ENCODE data around the gene PLTP. TPM values are rescaled to one million over a fixed set of nuclear protein-coding genes. Genes with fewer than 3 reads are reported as not detected.

The PLTP gene
- total and polyA plus RNA-seq, 2 experiments from 2014 or later = 22.6 to 25.7 TPM

DNA sequence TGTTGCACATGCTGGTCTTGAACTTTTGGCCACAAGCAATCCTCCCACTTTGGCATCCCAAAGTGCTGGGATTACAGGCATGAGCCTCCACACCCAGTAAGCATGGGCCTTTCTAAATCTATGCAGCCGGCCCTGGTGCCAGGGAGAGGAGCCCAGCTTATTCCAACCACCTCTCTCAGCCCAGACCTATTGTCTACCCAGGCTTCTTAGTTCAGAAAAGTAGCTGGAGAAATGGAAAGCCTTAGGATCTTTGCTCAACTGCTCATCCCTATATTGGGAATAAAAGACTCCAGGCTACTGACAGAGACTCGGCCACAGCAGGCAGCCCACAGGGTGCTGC is 14.7 kb upstream of the PLTP start:
- no peaks in the 10 kb centered on the region; the same call in none of the 2 replicates for H3K4me1 ChIP-seq (ENCODE audit: insufficient read depth)
- H4K20me1 ChIP-seq (ENCODE audit: insufficient read depth) = no peaks in the 10 kb centered on the region
- WGBS, 2 experiments (ENCODE audit: low coverage in 1 of 2, low lambda C conversion rate in 2 of 2, missing lambda C conversion rate in 2 of 2) = 27 to 38% methylated on average over 2 of the region's 2 CpGs
- H3K27me3 ChIP-seq (replicated peaks; ENCODE audit: insufficient read depth) = no peaks in the 10 kb centered on the region
- no peak overlapping the region for H3K4me2 ChIP-seq (ENCODE audit: unreplicated experiment)
- H3K27ac ChIP-seq = no peak overlapping the region
- peaks cover 10% of the 10 kb centered on the region; the same call in 1 of the 2 replicates for H3F3A ChIP-seq (ENCODE audit: insufficient read depth)
- no peaks in the 10 kb centered on the region for H3K9me3 ChIP-seq (ENCODE audit: low read depth)
- no peak overlapping the region for H2AFZ ChIP-seq
- H3K9me2 ChIP-seq (ENCODE audit: insufficient read depth) = no peaks in the 10 kb centered on the region
- in situ Hi-C loops (cut with MboI) = no loop called here
- no peak for DNase-seq
- H3K36me3 ChIP-seq (ENCODE audit: low read depth) = no peaks in the 10 kb centered on the region
- no peak overlapping the region for H3K4me3 ChIP-seq
- TF ChIP-seq EZH2 (IDR thresholded peaks at IDR 0.05; ENCODE audit: insufficient read depth, poor library complexity, severe bottlenecking) (no peak), EZH2phosphoT487 (IDR thresholded peaks at IDR 0.05; ENCODE audit: insufficient read depth, low read depth) (no peak)
- H3K79me2 ChIP-seq (ENCODE audit: insufficient read depth) = 0 out of 2 replicates have a peak, but pooled peaks cover 4% of the 10 kb centered on the region
- H3K9ac ChIP-seq = no peak overlapping the region

DNA sequence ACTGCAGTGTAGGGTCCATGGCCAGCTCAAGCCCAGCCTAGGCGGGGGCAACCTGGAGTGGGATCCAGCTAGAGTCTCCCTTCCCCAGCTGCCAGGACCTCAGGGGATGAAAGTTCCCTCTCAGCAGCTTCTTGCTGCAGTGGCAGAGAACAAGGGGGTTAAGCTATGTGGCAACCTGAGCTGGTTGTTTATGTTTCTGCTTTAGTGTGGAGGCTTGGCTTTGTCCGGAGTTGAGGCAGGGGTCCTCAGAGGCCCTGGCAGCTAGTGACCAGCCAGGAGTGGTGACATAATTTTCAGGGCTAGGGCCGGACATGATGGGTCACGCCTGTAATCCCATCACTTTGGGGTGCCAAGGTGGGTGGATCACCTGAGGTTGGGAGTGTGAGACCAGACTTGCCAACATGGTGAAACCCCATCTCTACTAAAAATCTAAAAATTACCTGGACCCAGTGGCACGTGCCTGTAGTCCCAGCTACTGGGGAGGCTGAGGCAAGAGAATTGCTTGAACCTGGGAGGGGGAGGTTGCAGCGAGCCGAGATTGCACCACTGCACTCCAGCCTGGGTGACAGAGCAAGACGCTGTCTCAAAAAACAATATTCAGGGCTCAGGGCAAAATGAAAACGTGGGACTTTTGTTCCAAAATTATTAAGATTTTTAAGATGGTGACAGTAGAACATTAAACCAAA is 14.0 kb upstream of the PLTP start:
- DNase-seq = no peak
- Histone ChIP-seq H3K27me3 (replicated peaks; ENCODE audit: insufficient read depth) (no peaks in the 10 kb centered on the region), H2AFZ (no peak overlapping the region), H3K9ac (no peak overlapping the region), H4K20me1 (ENCODE audit: insufficient read depth) (no peaks in the 10 kb centered on the region), H3F3A (ENCODE audit: insufficient read depth) (peaks cover 10% of the 10 kb centered on the region; the same call in 1 of the 2 replicates), H3K27ac (no peak overlapping the region), H3K9me3 (ENCODE audit: low read depth) (no peaks in the 10 kb centered on the region), H3K36me3 (ENCODE audit: low read depth) (no peaks in the 10 kb centered on the region), H3K4me3 (no peak overlapping the region), H3K9me2 (ENCODE audit: insufficient read depth) (no peaks in the 10 kb centered on the region), H3K4me2 (ENCODE audit: unreplicated experiment) (no peak overlapping the region), H3K79me2 (ENCODE audit: insufficient read depth) (no peaks in the 10 kb centered on the region), H3K4me1 (ENCODE audit: insufficient read depth) (no peaks in the 10 kb centered on the region; the same call in none of the 2 replicates)
- in situ Hi-C loops (cut with MboI) = no loop called here
- 61 to 63% methylated on average over 9 of the region's 9 CpGs for WGBS, 2 experiments (ENCODE audit: low coverage in 1 of 2, low lambda C conversion rate in 2 of 2, missing lambda C conversion rate in 2 of 2)
- TF ChIP-seq EZH2phosphoT487 (IDR thresholded peaks at IDR 0.05; ENCODE audit: insufficient read depth, low read depth) (no peak), EZH2 (IDR thresholded peaks at IDR 0.05; ENCODE audit: insufficient read depth, poor library complexity, severe bottlenecking) (no peak)

DNA sequence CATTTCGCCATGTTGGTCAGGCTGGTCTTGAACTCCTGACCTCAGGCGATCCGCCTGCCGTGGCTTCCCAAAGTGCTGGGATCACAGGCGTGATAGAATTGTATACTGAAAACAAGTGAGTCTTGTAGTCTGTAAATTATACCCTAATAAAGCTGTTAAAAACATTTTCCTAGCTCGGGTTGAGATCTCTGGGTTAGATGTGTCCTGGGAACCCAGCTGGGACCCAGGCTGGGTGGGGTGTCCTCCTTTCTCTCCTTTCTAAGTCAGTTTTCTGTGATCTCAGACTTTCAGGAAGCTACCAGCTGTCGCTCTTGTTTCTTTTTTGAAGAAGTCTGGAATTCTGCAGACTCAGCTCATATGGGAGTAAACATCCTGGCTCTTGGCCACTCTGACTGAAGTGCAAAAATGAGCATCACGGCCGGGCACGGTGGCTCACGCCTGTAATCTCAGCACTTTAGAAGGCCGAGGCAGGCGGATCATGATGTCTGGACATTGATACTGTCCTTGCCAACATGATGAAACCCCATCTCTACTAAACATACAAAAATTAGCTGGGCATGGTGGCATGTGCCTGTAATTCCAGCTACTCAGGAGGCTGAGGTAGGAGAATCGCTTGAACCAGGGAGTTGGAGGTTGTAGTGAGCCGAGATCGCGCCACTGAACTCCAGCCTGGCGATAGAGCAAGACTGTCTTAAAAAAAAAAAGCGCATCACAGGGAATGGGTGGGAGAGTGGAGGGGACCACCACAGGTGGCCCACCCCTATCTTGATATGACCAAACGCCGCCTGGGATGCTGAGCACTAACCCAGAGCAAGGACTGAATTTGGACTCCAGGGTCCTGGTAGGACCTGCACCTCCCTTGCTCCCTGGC is 12.7 kb upstream of the PLTP start:
- no peaks in the 10 kb centered on the region for H4K20me1 ChIP-seq (ENCODE audit: insufficient read depth)
- peaks cover 10% of the 10 kb centered on the region; the same call in 1 of the 2 replicates for H3F3A ChIP-seq (ENCODE audit: insufficient read depth)
- H2AFZ ChIP-seq = peak overlapping the region; percentile 80
- no peaks in the 10 kb centered on the region for H3K36me3 ChIP-seq (ENCODE audit: low read depth)
- in situ Hi-C loops (cut with MboI) = no loop called here
- H3K9me3 ChIP-seq (ENCODE audit: low read depth) = no peaks in the 10 kb centered on the region
- peak overlapping the region; percentile 37 for H3K4me3 ChIP-seq
- peak; percentile 73 for DNase-seq
- peak overlapping the region; percentile 53 for H3K9ac ChIP-seq
- no peaks in the 10 kb centered on the region for H3K79me2 ChIP-seq (ENCODE audit: insufficient read depth)
- no peak overlapping the region for H3K27ac ChIP-seq
- no peaks in the 10 kb centered on the region for H3K9me2 ChIP-seq (ENCODE audit: insufficient read depth)
- H3K27me3 ChIP-seq (replicated peaks; ENCODE audit: insufficient read depth) = no peaks in the 10 kb centered on the region
- H3K4me2 ChIP-seq (ENCODE audit: unreplicated experiment) = peak overlapping the region; percentile 74
- WGBS, 2 experiments (ENCODE audit: low coverage in 1 of 2, low lambda C conversion rate in 2 of 2, missing lambda C conversion rate in 2 of 2) = 30% methylated on average over 21 of the region's 21 CpGs
- no peaks in the 10 kb centered on the region; the same call in none of the 2 replicates for H3K4me1 ChIP-seq (ENCODE audit: insufficient read depth)
- TF ChIP-seq EZH2 (IDR thresholded peaks at IDR 0.05; ENCODE audit: insufficient read depth, poor library complexity, severe bottlenecking) (no peak), EZH2phosphoT487 (IDR thresholded peaks at IDR 0.05; ENCODE audit: insufficient read depth, low read depth) (no peak)

DNA sequence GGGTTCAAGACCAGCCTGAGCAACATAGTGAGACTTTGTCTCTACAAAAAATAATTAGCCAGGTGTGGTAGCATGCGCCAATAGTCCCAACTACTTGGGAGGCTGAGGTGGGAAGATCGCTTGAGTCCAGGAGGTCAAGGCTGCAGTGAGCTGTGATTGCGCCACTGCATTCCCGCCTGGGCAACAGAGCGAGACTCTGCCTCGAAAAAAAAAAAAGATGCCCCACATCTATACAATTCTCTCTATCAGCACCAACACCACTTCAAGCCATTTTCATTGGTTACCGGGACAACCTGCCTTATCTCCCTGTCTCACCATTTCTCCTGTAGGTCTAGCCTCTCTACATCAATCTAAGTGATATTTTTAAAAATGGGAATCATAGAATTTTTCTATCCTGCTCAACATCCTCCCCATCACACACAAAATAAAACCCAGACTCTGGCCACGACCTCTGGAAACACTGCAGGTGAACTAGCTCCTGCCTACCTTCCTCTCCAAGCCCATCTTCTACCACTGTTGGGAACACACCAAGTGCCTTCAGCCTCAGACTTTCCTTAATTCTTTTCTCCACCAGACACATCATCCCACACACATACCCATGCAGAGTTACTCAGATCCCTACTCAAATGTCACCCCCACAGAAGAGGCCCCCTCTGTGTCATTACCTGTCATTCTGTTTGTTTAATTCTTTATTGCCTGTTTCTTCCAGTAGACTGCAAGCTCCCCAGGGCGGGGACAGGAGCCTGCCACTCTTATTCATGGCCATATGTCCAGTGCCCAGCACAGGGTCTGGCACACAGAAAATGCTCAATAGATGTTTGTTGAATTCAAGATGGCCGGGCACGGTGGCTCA is 9.6 kb upstream of the PLTP start:
- Histone ChIP-seq H3K79me2 (ENCODE audit: insufficient read depth) (no peaks in the 10 kb centered on the region), H4K20me1 (ENCODE audit: insufficient read depth) (no peaks in the 10 kb centered on the region), H3K36me3 (ENCODE audit: low read depth) (no peaks in the 10 kb centered on the region), H3F3A (ENCODE audit: insufficient read depth) (peaks cover 5% of the 10 kb centered on the region; the same call in 1 of the 2 replicates), H3K9me2 (ENCODE audit: insufficient read depth) (no peaks in the 10 kb centered on the region), H3K4me3 (no peak overlapping the region), H3K4me2 (ENCODE audit: unreplicated experiment) (no peak overlapping the region), H3K9ac (no peak overlapping the region), H3K27me3 (replicated peaks; ENCODE audit: insufficient read depth) (no peaks in the 10 kb centered on the region), H3K9me3 (ENCODE audit: low read depth) (no peaks in the 10 kb centered on the region), H3K4me1 (ENCODE audit: insufficient read depth) (peaks cover 6% of the 10 kb centered on the region), H2AFZ (no peak overlapping the region), H3K27ac (no peak overlapping the region)
- 81% methylated on average over 11 of the region's 11 CpGs for whole genome bisulfite sequencing, 2 experiments (ENCODE audit: low coverage in 1 of 2, low lambda C conversion rate in 2 of 2, missing lambda C conversion rate in 2 of 2)
- in situ Hi-C loops (cut with MboI) = no loop called here
- no peak for DNase-seq
- TF ChIP-seq EZH2phosphoT487 (IDR thresholded peaks at IDR 0.05; ENCODE audit: insufficient read depth, low read depth) (no peak), EZH2 (IDR thresholded peaks at IDR 0.05; ENCODE audit: insufficient read depth, poor library complexity, severe bottlenecking) (no peak)

Measured in GM23248 (cell line).